ENCODE results near the gene P3H3. TPM values are rescaled to one million over a fixed set of nuclear protein-coding genes. Genes with fewer than 3 reads are reported as not detected.

P3H3 gene
- polyA plus RNA-seq, 3 donors, result 5.4 to 9.0 (median 7.4) TPM

GRCh38 chr12:6834873-6835272 is 6.7 kb downstream of the P3H3 start:
- WGBS, 3 donors, result 77 to 82% (median 77%) methylated on average over 5 of the region's 5 CpGs
- H3K27ac ChIP-seq (ENCODE audit: low read depth, low read length), result no peak overlapping the region

- 85 to 95% (median 92%) methylated on average over 16 of the region's 16 CpGs for WGBS, 3 donors
- no peak overlapping the region for H3K27ac ChIP-seq (ENCODE audit: low read depth, low read length)
These were observed 8.6 kb downstream of the P3H3 start for GRCh38 chr12:6836851-6837250.

GRCh38 chr12:6837370-6838060 is 9.3 kb downstream of the P3H3 start:
- 91 to 96% (median 92%) methylated on average over 26 of the region's 26 CpGs for WGBS, 3 donors
- H3K27ac ChIP-seq (ENCODE audit: low read depth, low read length), result no peak overlapping the region

- 91 to 92% (median 92%) methylated on average over 16 of the region's 16 CpGs for WGBS, 3 donors
These were observed 10.6 kb downstream of the P3H3 start for GRCh38 chr12:6838854-6839253.

GRCh38 chr12:6839482-6840201 is 11.4 kb downstream of the P3H3 start:
- 72 to 84% (median 80%) methylated on average over 8 to 10 of the region's 10 CpGs for WGBS, 3 donors
- H3K27ac ChIP-seq (ENCODE audit: low read depth, low read length), result no peak overlapping the region

More at GRCh38 chr12:6838854-6839253, 10.6 kb downstream of the P3H3 start:
- H3K27ac ChIP-seq (ENCODE audit: low read depth, low read length), result no peak overlapping the region

- WGBS, 3 donors, result 67 to 79% (median 68%) methylated on average over 1 of the region's 1 CpG
- no peak overlapping the region for H3K27ac ChIP-seq (ENCODE audit: low read depth, low read length)
These were observed 12.1 kb downstream of the P3H3 start for GRCh38 chr12:6840330-6840729.

GRCh38 chr12:6840761-6841515 is 12.7 kb downstream of the P3H3 start, which contains the start of gene GNB3:
TSS of gene GNB3 (plus strand) at chr12:6840925. CDS start at chr12:6841288, 363 bp downstream.
- 67 to 71% (median 70%) methylated on average over 23 to 24 of the region's 24 CpGs for WGBS, 3 donors
- H3K27ac ChIP-seq (ENCODE audit: low read depth, low read length), result no peak within 1 kb of the TSS

GRCh38 chr12:6842075-6842474 is 13.9 kb downstream of the P3H3 start:
- H3K27ac ChIP-seq (ENCODE audit: low read depth, low read length), result no peak overlapping the region
- 71 to 95% (median 84%) methylated on average over 4 of the region's 4 CpGs for WGBS, 3 donors

GRCh38 chr12:6843118-6843902 is 15.1 kb downstream of the P3H3 start:
- 78 to 80% (median 80%) methylated on average over 16 of the region's 16 CpGs for WGBS, 3 donors
- no peak overlapping the region for H3K27ac ChIP-seq (ENCODE audit: low read depth, low read length)

- 82 to 93% (median 86%) methylated on average over 11 to 17 of the region's 17 CpGs for WGBS, 3 donors
- no peak overlapping the region for H3K27ac ChIP-seq (ENCODE audit: low read depth, low read length)
These were observed 17.2 kb downstream of the P3H3 start for GRCh38 chr12:6845395-6845794.

- no peak overlapping the region for H3K27ac ChIP-seq (ENCODE audit: low read depth, low read length)
- WGBS, 3 donors, result 77 to 89% (median 89%) methylated on average over 7 of the region's 7 CpGs
These were observed 18.2 kb downstream of the P3H3 start for GRCh38 chr12:6846316-6846869.

- H3K27ac ChIP-seq (ENCODE audit: low read depth, low read length), result no peak overlapping the region
- 93 to 96% (median 93%) methylated on average over 2 of the region's 2 CpGs for WGBS, 3 donors
These were observed 19.5 kb downstream of the P3H3 start for GRCh38 chr12:6847676-6848075.

- WGBS, 3 donors, result 66 to 95% (median 80%) methylated on average over 2 of the region's 2 CpGs
- H3K27ac ChIP-seq (ENCODE audit: low read depth, low read length), result no peak overlapping the region
These were observed 21.2 kb downstream of the P3H3 start for GRCh38 chr12:6849427-6849826.

- no peak overlapping the region for H3K27ac ChIP-seq (ENCODE audit: low read depth, low read length)
- WGBS, 3 donors, result 79 to 87% (median 84%) methylated on average over 10 of the region's 10 CpGs
These were observed 21.9 kb downstream of the P3H3 start for GRCh38 chr12:6849976-6850560.

GRCh38 chr12:6850796-6851152 is 22.6 kb downstream of the P3H3 start:
- 40 to 51% (median 40%) methylated on average over 16 of the region's 16 CpGs for WGBS, 3 donors
- H3K27ac ChIP-seq (ENCODE audit: low read depth, low read length), result no peak overlapping the region

- WGBS, 3 donors, result 0% methylated on average over 37 of the region's 37 CpGs
These were observed 23.1 kb downstream of the P3H3 start, which contains the start of gene CDCA3 for GRCh38 chr12:6851153-6851920. TSS of gene CDCA3 (minus strand) at chr12:6851286. CDS start at chr12:6850952, 334 bp downstream.

More at GRCh38 chr12:6851153-6851920, 23.1 kb downstream of the P3H3 start, which contains the start of gene CDCA3:
- peak within 1 kb of the TSS; percentile 74 for H3K27ac ChIP-seq (ENCODE audit: low read depth, low read length)

All from adipose tissue (tissue), 3 donors.